Measurements from ENCODE around the gene ENTHD1.

Gene ENTHD1

DNA sequence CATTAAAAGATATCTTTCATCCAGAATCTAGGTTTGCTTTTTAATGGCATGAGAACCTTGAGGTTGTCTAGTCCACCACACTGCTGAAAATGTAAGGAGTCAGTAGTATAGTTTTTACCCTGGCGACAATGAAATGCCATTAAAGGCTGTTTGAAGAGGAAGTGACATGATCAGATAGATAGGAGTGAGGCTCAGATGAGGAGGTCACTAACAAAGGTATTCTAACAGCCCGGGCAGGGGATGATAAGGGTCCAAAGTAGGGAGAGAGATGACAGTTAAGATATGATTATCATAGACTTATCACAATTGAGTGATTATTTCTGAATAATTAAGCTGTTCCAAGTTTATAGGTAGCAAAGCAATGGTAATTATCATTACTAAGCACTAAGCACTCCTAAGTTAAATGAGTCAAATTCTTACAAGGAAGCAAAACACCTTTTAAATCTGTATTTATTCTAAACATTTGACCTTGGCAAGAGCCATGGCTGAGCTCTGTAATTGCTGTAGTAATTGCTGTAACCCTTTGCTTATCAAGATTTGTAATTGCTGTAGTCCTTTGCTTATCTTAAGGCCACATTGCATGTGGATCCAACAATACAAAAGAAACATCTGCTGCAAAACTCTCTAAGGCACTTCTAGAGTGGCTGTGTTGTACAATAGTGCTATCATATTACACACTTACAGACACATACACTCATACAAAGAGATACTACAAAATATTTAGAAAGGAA lies 92.6 kb downstream of the ENTHD1 start:
- no peak for DNase-seq (ENCODE audit: extremely low read depth in 1 of 2, low read depth in 1 of 2)

GRCh38 chr22:39797528-39798147 lies 95.9 kb downstream of the ENTHD1 start:
- no peak for DNase-seq (ENCODE audit: extremely low read depth in 1 of 2, low read depth in 1 of 2)

DNA sequence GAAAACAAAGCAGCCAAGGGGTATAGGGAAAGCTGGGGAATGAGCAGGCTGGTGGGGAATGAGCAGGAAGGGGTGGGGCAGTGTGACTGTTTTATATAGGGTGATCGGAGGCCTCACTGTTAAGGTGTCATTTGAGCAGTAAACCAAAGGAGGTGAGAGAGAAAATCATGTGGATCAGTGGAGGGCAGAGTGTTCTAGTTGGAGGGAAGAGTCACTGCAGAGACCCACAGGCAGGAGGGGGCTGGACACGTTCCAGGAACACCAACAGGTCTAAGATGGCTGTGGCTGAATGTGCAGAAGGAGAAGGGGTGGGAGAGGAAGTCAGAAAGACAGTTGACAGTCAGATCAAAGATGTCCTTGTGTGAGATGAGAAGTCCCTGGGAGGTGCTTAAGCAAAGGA lies 103.8 kb downstream of the ENTHD1 start:
- no peak for DNase-seq (ENCODE audit: extremely low read depth in 1 of 2, low read depth in 1 of 2)

- DNase-seq (ENCODE audit: extremely low read depth in 1 of 2, low read depth in 1 of 2): no peak
These were observed 108.3 kb downstream of the ENTHD1 start for GRCh38 chr22:39785232-39785631.

DNA sequence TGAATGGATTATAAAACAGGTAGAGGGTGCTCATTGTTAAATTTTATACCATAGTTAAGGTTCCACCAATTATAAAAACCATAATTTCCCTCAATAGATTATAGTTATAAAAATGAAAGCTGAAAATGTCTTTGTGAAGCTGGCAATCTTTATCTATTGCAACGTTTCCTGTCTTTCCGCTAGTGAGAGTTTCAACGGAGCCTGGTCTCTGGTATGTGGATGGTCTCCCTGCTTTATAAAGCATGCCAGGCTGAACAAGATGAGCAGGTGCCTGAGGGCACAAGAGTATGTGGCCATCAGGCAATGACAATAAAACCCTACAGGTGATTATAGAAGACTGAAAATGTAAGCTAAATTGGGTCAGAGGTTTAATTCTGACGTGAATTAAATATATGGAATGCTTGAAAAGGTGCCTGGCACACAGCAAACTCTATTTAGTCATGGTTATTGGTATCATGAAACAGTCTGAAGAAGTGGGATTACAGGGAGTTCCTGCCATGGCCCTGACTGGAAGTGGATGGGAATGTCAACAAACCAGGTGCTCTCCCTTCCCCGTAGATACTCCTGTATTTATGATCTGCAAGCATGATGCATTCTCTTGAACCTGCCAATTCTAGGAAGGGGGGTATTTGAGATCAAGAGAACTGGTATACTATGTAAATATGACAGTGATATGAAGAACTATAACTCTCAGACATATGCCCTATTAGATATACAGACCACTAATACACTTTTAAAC lies 115.7 kb downstream of the ENTHD1 start:
- DNase-seq (ENCODE audit: extremely low read depth in 1 of 2, low read depth in 1 of 2): no peak

GRCh38 chr22:39776295-39777009 lies 117.1 kb downstream of the ENTHD1 start:
- DNase-seq (ENCODE audit: extremely low read depth in 1 of 2, low read depth in 1 of 2): no peak

DNA sequence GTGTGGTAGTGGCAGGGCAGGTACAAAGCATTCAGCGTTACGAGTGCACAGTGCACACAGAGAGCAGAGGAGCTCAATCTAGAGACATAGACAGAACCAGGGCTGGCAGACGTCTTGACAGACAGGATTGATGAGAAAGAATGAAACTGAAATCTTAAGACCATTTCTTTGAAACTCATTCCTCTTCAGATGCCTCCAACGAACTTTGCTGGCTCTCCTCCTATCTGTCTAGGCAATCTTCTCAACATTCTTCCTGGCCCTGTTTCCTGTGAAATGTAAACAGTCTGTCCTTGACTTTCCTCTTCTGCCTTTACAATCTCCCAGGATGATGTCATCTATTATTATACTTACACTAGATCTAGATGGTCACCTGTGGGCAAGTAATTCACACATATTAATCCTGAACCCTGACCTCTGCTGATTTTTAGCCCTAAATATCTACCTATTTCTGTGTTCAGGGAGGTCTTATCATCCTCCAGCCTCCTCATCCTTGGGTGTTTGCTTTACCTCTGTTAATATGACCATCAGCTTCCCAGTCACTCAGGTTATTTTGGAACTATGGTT lies 119.5 kb downstream of the ENTHD1 start:
- DNase-seq (ENCODE audit: extremely low read depth in 1 of 2, low read depth in 1 of 2): peak in 1 of 2 donors; percentile 1

GRCh38 chr22:39773503-39773902 lies 120.1 kb downstream of the ENTHD1 start:
- DNase-seq (ENCODE audit: extremely low read depth in 1 of 2, low read depth in 1 of 2): no peak

- no peak for DNase-seq (ENCODE audit: extremely low read depth in 1 of 2, low read depth in 1 of 2)
These were observed 122.1 kb downstream of the ENTHD1 start for GRCh38 chr22:39771486-39771885.

- DNase-seq (ENCODE audit: extremely low read depth in 1 of 2, low read depth in 1 of 2): no peak
These were observed 127.9 kb downstream of the ENTHD1 start for GRCh38 chr22:39765661-39766060.

DNA sequence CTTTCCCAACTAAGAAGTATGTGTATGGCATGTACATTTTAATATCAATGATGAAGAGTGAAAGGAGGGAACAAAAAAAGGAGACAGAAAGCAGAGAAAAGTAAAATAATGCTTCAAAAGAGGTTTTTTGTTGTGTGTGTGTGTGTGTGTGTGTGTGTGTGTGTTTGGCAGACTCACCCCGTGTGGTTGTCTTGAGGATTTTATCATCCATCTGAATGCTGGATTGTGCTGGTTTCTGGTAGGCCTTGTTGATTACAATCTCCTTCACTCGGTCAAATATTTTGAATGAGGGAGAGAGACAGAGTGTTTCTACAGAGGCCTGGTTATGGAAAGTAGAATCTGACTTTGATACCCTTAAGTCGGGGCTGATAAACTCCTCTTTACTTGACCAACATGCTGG lies 128.5 kb downstream of the ENTHD1 start:
- DNase-seq (ENCODE audit: extremely low read depth in 1 of 2, low read depth in 1 of 2): no peak

GRCh38 chr22:39763276-39763675 lies 130.3 kb downstream of the ENTHD1 start:
- no peak for DNase-seq (ENCODE audit: extremely low read depth in 1 of 2, low read depth in 1 of 2)

- no peak for DNase-seq (ENCODE audit: extremely low read depth in 1 of 2, low read depth in 1 of 2)
These were observed 142.8 kb downstream of the ENTHD1 start for GRCh38 chr22:39750759-39751158.

DNA sequence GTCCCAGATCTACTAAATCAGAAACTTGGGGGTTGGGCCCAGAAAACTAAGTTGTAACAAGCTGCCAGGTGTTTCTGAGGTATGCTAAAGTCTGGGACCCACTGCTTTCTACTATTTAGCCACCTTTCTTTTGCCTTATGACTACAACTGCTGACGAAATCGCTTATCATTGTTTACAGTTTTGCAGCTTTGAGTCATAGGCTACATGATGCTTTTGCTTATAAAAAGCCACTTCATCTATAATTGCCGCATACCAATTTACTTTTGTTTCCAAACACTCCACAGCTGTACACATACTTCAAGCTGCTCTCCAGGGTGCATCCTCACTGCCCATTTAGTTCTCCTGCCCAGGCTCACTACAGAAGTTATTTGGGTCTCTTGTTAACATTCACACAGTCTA lies 144.7 kb downstream of the ENTHD1 start:
- no peak for DNase-seq (ENCODE audit: extremely low read depth in 1 of 2, low read depth in 1 of 2)

- no peak for DNase-seq (ENCODE audit: extremely low read depth in 1 of 2, low read depth in 1 of 2)
These were observed 146.8 kb downstream of the ENTHD1 start for GRCh38 chr22:39746600-39747262.

GRCh38 chr22:39745789-39746188 lies 147.8 kb downstream of the ENTHD1 start:
- DNase-seq (ENCODE audit: extremely low read depth in 1 of 2, low read depth in 1 of 2): no peak

DNA sequence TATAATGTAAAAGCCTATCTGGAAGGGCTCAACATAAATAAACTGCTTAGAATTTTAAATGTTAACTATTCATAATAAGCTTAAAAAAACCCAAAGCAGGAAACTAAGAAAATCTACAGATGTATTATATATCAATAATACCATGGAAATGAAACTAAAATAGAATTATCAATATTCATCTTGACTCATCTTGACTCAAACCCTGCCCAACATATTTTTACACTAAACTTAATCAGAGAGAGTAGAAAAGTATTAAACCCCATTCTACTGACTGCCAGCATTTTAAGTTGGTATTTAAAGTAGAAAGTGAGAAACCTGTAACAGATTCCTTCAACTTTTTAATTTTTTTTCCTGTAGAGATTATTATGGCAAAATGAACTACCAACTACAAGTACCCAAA lies 149.2 kb downstream of the ENTHD1 start:
- no peak for DNase-seq (ENCODE audit: extremely low read depth in 1 of 2, low read depth in 1 of 2)

- DNase-seq (ENCODE audit: extremely low read depth in 1 of 2, low read depth in 1 of 2): no peak
These were observed 149.6 kb downstream of the ENTHD1 start for GRCh38 chr22:39743935-39744334.

- no peak for DNase-seq (ENCODE audit: extremely low read depth in 1 of 2, low read depth in 1 of 2)
These were observed 154.1 kb downstream of the ENTHD1 start for GRCh38 chr22:39739338-39740027.

DNA sequence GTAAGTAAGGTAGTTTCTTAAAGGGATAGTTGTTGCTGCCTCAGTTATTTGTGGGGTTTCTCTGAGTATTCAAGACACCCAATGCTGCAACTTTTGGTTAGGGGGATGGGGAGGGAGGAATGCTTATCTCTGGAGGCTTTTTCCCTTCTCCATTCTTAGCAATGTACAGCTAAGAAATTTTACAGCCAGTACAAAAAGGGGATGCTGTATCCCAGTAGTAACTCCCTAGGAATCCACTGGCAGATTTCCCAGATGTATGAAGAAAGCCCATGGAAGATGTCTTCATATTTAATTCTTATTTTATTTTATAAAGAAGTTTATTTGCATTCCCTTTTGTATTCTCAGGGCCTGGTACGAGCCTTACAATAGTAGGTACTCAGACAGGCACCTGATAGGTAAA lies 154.8 kb downstream of the ENTHD1 start:
- no peak for DNase-seq (ENCODE audit: extremely low read depth in 1 of 2, low read depth in 1 of 2)
